ENCODE measurements around the gene SLC9A8.
"Not testable (repeated sequence)": the region's sequence is repeated elsewhere in the genome, so short reads cannot be mapped to it uniquely, and the experiment has no call there.

SLC9A8 gene, protein sequence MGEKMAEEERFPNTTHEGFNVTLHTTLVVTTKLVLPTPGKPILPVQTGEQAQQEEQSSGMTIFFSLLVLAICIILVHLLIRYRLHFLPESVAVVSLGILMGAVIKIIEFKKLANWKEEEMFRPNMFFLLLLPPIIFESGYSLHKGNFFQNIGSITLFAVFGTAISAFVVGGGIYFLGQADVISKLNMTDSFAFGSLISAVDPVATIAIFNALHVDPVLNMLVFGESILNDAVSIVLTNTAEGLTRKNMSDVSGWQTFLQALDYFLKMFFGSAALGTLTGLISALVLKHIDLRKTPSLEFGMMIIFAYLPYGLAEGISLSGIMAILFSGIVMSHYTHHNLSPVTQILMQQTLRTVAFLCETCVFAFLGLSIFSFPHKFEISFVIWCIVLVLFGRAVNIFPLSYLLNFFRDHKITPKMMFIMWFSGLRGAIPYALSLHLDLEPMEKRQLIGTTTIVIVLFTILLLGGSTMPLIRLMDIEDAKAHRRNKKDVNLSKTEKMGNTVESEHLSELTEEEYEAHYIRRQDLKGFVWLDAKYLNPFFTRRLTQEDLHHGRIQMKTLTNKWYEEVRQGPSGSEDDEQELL

DNA sequence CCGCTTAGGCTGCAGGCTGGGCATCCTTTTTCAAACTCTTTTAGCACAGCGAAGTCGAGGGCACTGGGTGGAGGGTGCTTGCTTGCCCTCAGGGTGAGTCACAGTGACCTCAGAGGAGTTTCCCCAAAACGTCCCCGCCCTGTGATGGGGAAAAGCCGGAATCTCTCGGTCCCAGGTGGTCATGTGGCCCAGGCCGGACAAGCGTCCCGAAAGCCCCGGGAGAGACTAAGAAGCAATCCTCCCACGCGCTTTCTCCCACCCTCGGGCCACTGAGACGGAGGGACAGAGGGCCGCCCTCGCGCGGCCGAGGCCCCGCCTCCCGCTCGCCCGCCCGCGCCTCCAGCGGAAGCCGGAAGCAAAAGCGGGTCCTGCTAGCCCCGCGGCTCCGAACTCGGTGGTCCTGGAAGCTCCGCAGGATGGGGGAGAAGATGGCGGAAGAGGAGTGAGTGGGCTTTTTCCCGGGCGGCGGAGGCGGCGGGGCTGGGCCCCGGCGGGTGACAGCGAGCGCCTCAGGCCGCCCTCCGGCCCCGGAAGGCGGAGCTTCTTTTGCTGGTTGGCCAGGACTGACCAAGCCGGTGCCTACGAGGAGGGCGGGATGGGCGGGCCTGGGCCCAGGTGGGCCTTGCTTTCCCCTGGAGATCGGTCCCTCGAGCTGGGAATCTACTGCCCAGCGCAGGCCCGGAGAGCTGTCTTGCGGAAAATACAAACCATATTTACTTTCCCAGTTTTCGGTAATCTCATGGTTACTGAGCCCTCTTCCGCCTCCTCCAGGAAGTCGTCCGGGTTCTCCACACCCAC lies at the start of gene SLC9A8:
Gene SLC9A8, plus strand, starts transcription at position 322 of the 798 bp plus-strand sequence. Its CDS starts 95 bp downstream, at position 417.
- peak; percentile 77 to 79 for DNase-seq (ENCODE audit: low read depth in 2 of 2)

DNA sequence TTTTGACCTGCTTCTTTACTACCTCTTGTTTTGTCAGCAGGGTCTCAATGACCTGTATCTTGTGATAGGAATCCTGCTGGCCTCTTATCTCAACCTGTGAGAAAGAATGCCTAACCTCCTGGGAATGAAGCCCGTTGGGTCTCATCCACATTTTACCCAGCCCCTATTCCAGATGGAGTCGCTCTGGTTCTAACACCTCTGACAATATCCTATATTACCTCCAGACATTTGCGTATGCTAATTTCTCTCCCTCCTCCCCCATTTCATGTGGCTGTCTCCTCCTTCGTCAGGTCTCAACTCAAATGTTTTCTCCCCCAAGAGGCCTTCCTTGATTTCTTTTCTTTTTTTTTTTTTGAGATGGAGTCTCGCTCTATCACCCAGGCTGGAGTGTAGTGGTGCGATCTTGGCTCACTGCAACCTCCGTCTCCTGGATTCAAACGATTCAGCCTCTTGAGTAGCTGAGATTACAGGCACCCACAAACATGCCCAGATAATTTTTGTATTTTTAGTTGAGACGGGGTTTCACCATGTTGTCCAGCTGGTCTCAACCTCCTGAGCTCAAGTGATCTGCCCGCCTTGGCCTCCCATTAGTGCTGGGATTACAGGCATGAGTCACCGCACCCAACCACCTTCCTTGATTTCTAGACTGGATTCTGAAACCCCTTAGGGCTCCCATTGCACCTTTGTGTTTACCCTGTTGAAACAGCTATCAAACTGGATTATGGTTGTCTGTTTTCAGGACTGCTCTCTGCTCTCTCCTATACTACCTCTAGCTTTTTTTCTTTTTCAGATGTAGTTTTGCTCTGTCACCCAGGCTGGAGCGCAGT lies 49.5 kb upstream of the SLC9A8 start:
- no peak for DNase-seq (ENCODE audit: low read depth in 2 of 2)

DNA sequence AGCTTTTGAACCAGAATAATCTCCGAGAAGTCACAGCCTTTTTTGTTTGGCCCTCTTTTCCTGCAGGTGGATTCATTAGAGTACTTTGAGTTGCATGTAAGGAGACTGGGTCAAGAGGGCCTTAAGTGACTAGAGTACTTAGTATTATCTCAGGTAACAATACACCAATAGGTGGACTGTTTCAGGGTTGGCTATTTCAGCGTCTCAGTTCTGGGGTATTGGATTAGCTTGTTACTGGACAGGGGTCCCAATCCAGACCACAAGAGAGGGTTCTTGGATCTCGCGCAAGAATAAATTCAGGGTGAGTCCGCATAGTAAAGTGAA lies 47.3 kb upstream of the SLC9A8 start:
- DNase-seq (ENCODE audit: low read depth in 2 of 2) = no peak

DNA sequence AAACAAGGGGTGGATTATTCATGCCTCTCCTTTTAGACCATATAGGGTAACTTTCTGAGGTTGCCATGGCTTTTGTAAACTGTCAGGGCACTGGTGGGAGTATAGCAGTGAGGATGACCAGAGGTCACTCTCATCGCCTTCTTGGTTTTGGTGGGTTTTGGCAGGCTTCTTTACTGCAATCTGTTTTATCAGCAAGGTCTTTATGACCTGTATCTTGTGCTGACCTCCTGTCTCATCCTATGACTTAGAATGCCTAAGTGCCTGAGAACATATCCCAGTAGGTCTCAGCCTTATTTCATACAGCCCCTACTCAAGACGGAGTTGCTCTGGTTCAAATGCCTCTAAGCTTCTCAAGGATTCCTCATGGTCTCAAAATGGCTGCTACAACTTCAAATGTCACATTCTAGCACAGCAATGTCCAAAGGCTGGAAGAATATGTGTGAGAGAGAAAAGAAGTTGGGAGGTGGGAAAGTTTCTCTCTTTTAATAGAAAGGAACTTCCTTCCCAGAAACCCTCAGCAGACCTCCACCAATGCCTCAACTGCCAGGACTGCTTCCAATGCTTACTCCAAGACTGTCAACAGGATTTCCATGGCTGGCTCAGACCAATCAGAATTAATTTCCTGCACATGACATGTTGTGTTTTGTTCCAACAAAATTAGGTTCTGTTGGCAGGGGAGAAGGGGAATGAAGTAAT lies 46.6 kb upstream of the SLC9A8 start:
- DNase-seq (ENCODE audit: low read depth in 2 of 2) = no peak

DNA sequence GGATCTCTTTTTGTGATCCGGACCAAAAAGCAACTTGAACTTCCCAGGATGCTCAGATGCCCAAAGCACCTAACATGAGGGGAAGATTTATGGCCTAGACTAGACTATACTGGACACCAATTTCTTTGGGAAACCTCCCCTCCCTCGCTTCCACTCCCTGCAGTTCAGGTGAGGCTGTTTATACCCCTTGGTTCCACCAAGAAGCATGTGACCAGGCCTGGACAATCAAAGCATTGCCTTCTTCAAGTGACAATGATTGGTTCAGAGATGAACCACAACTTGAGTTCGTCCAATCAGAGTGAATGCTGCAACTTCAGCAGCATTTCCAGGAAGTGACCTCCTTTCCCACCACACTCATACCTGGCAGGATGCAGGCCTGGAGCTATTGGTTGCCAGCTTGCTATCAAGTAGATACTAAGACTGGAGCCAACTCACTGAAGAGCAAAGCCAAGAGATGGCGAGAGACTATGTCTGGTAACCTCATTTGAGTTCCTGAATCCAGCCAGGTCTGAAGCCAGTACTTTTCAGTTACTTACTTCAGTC lies 45.6 kb upstream of the SLC9A8 start:
- no peak for DNase-seq (ENCODE audit: low read depth in 2 of 2)

DNA sequence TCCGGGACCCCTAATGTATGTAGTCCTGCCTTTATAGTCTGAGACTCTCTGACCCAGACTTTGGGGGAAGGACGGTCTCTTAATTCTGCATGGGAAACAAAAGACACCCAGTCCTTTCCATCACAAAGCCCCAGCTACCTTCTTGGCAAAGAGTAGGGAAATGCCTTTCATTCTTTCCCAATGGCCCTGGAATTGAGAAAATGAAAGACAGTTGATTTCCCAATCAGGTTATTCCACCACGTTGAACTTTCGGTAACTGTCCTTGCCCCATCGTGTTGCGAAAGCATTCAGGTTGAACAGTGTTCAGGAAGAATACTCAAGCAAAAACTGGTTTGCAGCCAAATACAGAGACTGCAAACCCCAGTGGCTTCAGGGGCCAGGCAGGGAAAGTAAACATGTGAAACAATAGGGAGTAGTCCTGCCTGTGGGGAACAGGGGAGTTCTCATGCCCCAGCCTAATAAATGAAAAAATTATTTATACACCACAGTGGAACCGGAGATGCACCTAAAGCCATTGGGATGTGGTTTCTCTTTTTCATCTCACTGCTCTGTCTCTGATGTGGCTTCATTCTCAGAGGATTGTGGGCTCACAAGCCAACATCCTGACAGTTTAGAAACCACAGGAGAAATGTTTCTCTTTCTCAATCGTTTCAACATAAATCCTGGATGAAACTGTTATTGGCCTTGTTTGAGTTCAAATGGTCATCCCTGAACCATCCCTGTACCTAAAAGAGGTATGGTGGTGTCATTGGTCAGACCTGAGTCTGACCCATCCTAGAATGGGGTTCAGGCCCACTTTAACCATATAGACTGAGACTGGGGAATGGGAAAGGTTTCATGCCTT lies 44.2 kb upstream of the SLC9A8 start:
- DNase-seq (ENCODE audit: low read depth in 2 of 2) = no peak

DNA sequence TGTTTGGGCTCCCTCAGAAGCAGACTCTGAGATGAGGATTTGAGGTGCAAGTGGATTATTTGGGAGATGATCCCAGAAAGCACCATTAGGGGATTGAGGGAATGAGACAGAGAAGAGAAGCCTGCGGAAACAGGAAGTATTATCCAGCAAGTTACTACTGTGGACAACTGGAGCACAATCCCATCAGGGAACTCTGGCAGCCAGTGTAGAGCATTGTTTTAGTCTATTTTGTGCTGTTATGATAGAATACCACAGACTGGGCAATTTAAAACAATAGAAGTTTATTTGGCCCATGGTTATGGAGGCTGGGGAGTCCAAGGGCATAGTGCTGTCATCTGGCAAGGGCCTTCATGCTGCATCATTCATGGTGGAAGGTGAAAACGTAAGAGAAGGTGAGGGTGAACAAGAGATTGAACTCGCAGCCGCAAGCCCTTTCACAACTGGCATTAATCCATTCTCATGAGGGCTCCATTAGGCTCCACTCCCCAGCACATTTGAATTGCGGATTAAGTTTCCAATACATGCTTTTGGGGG lies 43.5 kb upstream of the SLC9A8 start:
- no peak for DNase-seq (ENCODE audit: low read depth in 2 of 2)

DNA sequence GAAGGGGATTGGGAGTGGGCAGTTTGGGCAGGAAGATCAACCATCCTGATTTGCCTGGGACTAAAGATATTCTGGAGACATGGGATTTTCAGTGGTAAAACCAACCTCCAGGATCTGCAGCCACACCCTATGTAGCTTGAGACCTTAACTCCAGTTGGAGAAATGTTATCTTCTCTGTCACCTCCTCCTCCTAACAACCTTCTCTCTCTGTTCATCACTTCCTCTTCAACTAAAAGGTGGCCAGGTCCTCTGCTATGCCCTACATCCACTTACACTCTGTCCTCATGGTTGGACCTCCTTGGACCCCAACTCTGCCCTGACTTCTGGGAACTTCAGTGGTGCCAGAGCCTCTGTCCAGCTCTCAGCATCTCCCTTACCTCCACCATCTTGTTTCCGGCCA lies 42.0 kb upstream of the SLC9A8 start:
- DNase-seq (ENCODE audit: low read depth in 2 of 2) = no peak

DNA sequence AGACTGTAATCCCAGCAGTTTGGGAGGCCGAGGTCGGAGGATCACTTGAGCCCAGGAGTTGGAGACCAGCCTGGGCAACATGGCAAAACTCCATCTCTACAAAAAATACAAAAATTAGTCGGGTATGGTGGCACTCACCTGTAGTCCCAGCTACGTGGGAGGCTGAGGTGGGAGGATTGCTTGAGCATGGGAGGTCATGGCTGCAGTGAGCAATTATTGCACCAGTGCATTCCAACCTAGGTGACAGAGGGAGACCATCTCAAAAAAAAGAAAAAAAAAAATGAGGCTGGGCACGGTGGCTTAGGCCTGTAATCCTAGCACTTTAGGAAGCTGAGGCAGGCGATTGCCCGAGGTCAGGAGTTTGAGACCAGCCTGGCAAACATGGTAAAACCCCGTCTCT lies 38.4 kb upstream of the SLC9A8 start:
- DNase-seq (ENCODE audit: low read depth in 2 of 2) = not testable (repeated sequence)

DNA sequence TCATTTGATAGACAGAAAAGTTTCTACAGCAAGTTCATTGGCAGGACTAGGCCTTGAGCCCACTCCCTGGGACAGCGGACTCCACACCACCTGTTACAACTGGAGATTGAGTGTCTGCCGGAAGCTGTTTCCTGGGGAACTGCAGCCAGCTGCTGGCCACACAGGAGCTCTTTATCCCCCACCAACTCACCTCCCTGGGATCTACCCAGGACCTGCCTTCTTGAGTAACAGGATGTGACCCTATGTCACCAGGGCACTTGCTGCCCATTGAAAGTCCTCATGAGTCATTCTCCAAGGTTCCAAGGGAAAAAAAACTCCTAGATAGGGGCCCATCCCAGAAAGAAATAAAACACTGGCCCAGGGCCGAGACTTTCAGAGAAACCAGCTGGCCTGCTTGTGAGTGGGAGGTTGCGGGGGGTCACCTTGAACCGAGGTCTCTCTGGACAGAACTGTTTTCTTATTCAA lies 37.4 kb upstream of the SLC9A8 start:
- no peak for DNase-seq (ENCODE audit: low read depth in 2 of 2)

DNA sequence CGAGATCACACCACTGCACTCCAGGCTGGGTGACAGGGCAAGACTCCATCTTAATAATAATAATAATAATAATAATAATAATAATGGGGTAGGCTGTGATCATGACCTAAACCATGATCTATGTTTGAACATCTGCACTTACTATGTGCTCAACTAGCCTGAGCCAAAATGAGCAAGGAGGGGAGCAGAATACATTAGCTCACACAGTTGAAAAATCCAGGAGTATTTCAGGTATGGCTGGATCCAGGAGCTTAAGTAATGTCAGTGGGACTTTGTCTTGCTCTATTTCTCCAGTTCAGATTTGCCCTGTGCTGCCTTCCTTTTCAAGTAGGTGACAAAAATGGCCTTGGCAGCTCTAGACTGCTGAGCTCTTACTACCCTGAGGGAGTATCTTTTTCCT lies 32.7 kb upstream of the SLC9A8 start:
- DNase-seq (ENCODE audit: low read depth in 2 of 2) = no peak

DNA sequence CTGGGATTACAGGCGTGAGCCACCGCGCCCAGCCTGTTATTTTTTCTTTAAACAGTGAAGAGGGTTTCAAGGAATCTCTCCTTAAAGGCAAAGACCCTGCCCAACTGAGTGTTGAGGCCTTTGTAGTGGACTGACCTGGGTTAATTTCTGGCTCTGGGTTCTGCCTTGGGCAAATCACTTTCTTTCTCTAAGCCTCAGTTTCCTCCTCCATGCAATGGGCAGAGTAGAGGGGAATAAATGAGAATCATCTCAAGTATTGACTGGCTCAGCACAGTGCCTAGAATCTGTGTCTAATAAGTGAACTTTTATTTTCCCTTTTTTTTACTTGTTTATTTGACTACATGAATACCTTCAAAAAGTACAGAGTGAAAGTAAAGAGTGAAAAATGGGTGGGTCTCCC lies 31.0 kb upstream of the SLC9A8 start:
- DNase-seq (ENCODE audit: low read depth in 2 of 2) = no peak

DNA sequence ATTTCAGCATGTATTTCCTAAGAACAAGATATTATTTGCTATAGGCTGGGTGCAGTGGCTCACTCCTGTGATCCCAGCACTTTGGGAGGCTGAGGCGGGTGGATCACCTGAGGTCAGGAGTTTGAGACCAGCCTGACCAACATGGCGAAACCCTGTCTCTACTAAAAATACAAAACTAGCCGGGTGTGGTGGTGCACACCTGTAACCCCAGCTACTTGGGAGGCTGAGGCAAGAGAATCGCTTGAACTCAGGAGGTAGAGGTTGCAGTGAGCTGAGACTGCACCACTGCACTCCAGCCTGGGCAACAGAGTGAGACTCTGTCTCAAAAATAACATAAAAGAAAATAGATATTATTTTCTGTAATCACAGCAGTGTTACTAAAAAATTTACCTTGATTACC lies 30.2 kb upstream of the SLC9A8 start:
- DNase-seq (ENCODE audit: low read depth in 2 of 2) = not testable (repeated sequence)

DNA sequence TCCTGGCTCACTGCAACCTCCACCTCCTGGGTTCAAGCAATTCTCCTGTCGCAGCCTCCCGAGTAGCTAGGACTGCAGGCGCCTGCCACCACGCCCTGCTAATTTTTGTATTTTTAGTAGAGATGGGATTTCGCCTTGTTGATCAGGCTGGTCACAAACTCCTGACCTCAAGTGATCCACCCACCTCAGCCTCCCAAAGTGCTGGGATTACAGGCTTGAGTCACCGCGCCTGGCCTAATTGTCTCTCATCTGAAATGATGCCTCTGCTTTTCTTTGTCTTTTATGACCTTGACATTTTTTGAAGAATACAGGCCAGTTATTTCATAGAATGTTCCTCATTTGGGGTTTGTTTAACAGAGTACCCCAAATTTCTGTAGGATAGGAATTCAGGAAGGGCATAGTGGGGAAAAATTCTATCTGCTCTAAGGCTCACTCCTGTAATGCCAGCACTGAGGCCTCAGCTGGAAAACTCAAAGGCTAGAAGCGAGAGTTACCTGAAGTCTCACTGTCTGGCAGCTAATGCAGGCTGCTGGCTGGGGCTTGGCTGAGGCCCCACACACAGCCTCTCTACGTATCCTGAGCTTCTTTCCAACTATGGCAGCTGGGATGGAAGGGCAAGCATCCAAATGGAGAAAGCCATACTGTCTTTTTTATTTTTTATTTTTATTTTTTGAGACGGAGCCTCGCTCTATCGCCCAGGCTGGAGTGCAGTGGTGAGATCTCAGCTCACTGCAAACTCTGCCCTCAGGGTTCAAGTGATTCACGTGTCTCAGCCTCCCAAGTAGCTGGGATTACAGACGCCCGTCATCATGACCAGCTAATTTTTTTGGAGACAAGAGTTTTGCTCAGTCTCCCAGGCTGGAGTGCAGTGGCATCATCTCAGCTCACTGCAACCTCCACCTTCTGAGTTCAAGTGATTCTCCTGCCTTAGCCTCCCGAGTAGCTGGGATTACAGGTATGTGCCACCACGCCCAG lies 29.3 kb upstream of the SLC9A8 start:
- DNase-seq (ENCODE audit: low read depth in 2 of 2) = not testable (repeated sequence)

DNA sequence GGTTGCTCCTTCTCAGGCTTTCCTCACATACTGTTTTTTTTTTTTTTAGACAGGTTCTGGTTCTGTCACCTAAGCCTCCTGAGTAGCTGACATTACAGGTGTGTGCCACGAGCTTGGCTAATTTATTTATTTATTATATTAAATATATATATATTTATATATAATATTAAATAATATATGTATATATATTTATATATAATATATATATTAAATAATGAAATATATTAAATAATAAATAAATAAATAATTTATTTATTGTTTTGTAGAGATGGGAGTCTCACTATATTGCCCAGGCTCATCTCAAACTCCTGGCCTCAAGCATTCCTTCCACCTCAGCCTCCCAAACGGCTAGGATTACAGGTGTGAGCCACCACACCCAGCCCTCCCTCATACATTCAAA lies 28.3 kb upstream of the SLC9A8 start:
- no peak for DNase-seq (ENCODE audit: low read depth in 2 of 2)

DNA sequence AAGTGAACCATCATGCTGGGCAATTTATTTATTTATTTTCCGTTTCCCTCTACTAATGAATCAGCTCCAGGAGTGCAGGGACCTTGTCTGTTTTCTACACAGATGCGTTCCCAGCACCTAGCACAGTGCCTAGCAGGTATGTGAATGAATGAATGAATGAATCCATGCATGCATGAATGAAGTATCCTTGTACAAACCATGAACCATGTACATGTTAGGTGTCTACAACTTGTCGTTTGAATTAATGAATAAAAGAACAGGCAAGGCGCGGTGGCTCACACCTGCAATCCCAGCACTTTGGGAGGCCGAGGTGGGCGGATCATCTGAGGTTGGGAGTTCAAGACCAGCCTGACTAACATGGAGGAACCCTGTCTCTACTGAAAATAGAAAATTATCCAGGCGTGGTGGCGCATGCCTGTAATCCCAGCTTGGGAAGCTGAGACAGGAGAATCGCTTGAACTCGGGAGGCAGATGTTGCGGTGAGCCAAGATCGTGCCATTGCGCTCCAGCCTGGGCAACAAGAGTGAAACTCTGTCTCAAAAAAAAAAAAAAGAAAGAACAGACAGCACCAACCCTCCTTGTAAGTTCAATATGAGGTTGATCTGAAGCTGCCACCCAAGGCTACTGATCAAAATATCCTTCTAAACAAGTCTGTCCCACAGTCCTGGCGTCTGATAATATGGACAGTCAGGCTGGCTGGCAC lies 27.3 kb upstream of the SLC9A8 start:
- DNase-seq (ENCODE audit: low read depth in 2 of 2) = no peak

DNA sequence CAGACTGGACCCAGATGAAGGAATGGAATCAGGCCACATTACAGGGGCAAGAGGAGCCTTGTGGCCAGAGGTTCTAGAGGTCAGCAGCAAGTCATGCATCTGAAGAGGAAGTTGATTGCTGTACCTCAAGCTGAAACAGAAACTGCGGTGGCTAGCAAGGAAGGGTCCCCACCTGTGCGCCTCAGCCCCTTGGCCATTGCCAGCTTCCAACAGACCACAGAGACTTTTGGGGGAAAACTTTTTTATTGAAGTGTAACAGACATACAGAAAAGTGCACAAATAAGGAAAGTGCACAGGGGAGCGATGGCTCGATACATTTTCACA lies 26.8 kb upstream of the SLC9A8 start:
- DNase-seq (ENCODE audit: low read depth in 2 of 2) = no peak

DNA sequence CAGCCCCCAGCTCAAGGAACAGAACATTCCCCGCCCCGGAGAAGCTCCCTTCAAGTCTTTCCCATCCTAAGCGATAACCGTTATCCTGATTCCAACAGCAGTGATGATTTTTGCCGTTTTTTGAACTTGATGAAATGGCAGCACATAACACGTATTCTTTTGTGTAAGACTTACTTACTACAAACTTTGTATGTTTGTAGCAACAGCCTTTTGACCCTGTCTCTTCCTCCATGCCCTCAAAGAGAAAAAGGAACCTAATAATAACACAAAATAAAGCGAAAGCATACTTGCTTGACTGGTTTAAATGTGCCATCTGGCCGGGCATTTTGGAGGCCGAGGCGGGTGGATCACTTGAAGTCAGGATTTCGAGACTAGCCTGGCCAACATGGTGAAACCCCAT lies 26.4 kb upstream of the SLC9A8 start:
- DNase-seq (ENCODE audit: low read depth in 2 of 2) = no peak

All from stimulated activated CD8-positive, alpha-beta memory T cell treated with anti-CD3 and anti-CD28 coated beads, Interleukin-2, amount 100 ng/mL, for 48 hours (primary cell).